OCI-LY1 (cell line): ENCODE measurements around the gene GRSF1.

Experiments used
- H2AFZ ChIP-seq: fragments of 200-600 bp; sonication (generic), shearing (Covaris generic); 2 replicates; pipeline ENCODE4 v1.6.0; 2014; ENCODE audit warnings: antibody characterized with exemption, mild to moderate bottlenecking, low read length
- H3F3A ChIP-seq: fragments of 200-600 bp; sonication (generic), shearing (Covaris generic); 2 replicates; pipeline ENCODE4 v1.6.0; 2014; ENCODE audit warnings: mild to moderate bottlenecking, antibody characterized with exemption, low read length, moderate library complexity; ENCODE audit not compliant: insufficient read depth
- H3K27ac ChIP-seq: fragments of 200-600 bp; sonication (generic); 2 replicates; pipeline ENCODE4 v1.5.1; 2014; ENCODE audit warnings: low read length, mixed run types, mild to moderate bottlenecking, low read depth; ENCODE audit not compliant: poor library complexity, severe bottlenecking
- H3K27me3 ChIP-seq: fragments of 200-600 bp; sonication (generic); 2 replicates; pipeline ENCODE4 v1.6.0; 2014; ENCODE audit warnings: antibody characterized with exemption, mild to moderate bottlenecking, low read length, moderate library complexity; ENCODE audit not compliant: insufficient read depth
- H3K36me3 ChIP-seq: fragments of 200-600 bp; sonication (generic); 2 replicates; pipeline ENCODE4 v1.6.1; 2014; ENCODE audit warnings: mild to moderate bottlenecking, antibody characterized with exemption, low read length, moderate library complexity, mixed read lengths; ENCODE audit not compliant: insufficient read depth
- H3K4me1 ChIP-seq: fragments of 200-600 bp; sonication (generic); 2 replicates; pipeline ENCODE4 v1.5.1; 2014; ENCODE audit warnings: mild to moderate bottlenecking, low read length, moderate library complexity; ENCODE audit not compliant: insufficient read depth, severe bottlenecking
- H3K4me2 ChIP-seq: fragments of 200-600 bp; sonication (generic), shearing (Covaris generic); 2 replicates; pipeline ENCODE4 v1.6.1; 2014; ENCODE audit warnings: low read length
- H3K4me3 ChIP-seq: fragments of 200-600 bp; sonication (generic); 2 replicates; pipeline ENCODE4 v1.5.1; 2014; ENCODE audit warnings: low read length, low read depth, mild to moderate bottlenecking, mixed read lengths; ENCODE audit not compliant: poor library complexity, severe bottlenecking
- H3K79me2 ChIP-seq: fragments of 200-600 bp; shearing (Covaris generic); 2 replicates; pipeline ENCODE4 v1.6.1; 2016; ENCODE audit warnings: mixed run types, low read length, mixed read lengths; ENCODE audit not compliant: insufficient read depth
- H3K9ac ChIP-seq: fragments of 200-600 bp; sonication (generic), shearing (Covaris generic); 2 replicates; pipeline ENCODE4 v1.6.1; 2014; ENCODE audit warnings: mild to moderate bottlenecking, low read length, mixed read lengths
- H3K9me2 ChIP-seq: fragments of 200-600 bp; sonication (generic), shearing (Covaris generic); 2 replicates; pipeline ENCODE4 v1.6.1; 2014; ENCODE audit warnings: low read depth, mild to moderate bottlenecking, low read length, mixed read lengths
- H3K9me3 ChIP-seq: fragments of 200-600 bp; shearing (Covaris generic); 2 replicates; pipeline ENCODE4 v1.6.1; 2014; ENCODE audit warnings: low read length, mixed read lengths
- H4K20me1 ChIP-seq: fragments of 200-600 bp; sonication (generic), shearing (Covaris generic); 2 replicates; pipeline ENCODE4 v1.6.0; 2016; ENCODE audit warnings: mild to moderate bottlenecking, low read length; ENCODE audit not compliant: insufficient read depth
- EZH2 ChIP-seq: fragments of 200-600 bp; sonication (generic), shearing (Covaris generic); IDR thresholded peaks from 2 replicates; pipeline ENCODE4 v1.8.0; 2017; ENCODE audit warnings: borderline replicate concordance, mixed run types, mild to moderate bottlenecking, antibody characterized with exemption, low read length, moderate library complexity, mixed read lengths
- TF ChIP-seq, protein P1 (sequence below): fragments of 200-600 bp; sonication (generic), shearing (Covaris generic); IDR thresholded peaks from 2 replicates; pipeline ENCODE4 v1.5.1; 2017; ENCODE audit warnings: mild to moderate bottlenecking, antibody characterized with exemption, low read length, moderate library complexity, mixed read lengths

Gene GRSF1

DNA sequence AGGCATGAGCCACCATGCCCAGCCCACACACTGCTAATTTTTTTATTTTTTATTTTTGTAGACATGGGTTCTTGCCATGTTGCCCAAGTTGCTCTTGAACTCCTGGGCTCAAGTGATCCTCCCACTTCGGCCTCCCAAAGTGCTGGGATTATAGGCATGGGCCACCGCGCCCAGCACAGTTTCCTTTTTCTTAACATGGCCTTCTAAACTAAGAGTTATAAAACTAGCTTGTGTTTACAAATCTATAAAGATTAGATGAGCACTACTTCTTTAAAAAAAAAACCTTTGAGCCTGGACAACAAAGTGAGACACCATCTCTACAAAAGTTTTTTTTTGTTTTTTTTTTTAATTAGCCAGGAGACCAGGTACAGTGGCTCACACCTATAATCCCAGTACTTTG lies 10.7 kb downstream of the GRSF1 start:
- Histone ChIP-seq H3K9me2 (no peaks in the 10 kb centered on the region), H3K4me1 (no peaks in the 10 kb centered on the region), H3K27ac (no peak overlapping the region), H3K4me3 (no peak overlapping the region), H2AFZ (no peak overlapping the region), H3K27me3 (no peaks in the 10 kb centered on the region), H3K4me2 (no peak overlapping the region), H3K36me3 (peaks cover 96% of the 10 kb centered on the region), H4K20me1 (no peaks in the 10 kb centered on the region), H3K9ac (no peak overlapping the region), H3K9me3 (no peaks in the 10 kb centered on the region), H3K79me2 (no peaks in the 10 kb centered on the region), H3F3A (no peaks in the 10 kb centered on the region)
- TF ChIP-seq, protein P1, sequence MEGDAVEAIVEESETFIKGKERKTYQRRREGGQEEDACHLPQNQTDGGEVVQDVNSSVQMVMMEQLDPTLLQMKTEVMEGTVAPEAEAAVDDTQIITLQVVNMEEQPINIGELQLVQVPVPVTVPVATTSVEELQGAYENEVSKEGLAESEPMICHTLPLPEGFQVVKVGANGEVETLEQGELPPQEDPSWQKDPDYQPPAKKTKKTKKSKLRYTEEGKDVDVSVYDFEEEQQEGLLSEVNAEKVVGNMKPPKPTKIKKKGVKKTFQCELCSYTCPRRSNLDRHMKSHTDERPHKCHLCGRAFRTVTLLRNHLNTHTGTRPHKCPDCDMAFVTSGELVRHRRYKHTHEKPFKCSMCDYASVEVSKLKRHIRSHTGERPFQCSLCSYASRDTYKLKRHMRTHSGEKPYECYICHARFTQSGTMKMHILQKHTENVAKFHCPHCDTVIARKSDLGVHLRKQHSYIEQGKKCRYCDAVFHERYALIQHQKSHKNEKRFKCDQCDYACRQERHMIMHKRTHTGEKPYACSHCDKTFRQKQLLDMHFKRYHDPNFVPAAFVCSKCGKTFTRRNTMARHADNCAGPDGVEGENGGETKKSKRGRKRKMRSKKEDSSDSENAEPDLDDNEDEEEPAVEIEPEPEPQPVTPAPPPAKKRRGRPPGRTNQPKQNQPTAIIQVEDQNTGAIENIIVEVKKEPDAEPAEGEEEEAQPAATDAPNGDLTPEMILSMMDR = no peak
- no peak for TF ChIP-seq EZH2

DNA sequence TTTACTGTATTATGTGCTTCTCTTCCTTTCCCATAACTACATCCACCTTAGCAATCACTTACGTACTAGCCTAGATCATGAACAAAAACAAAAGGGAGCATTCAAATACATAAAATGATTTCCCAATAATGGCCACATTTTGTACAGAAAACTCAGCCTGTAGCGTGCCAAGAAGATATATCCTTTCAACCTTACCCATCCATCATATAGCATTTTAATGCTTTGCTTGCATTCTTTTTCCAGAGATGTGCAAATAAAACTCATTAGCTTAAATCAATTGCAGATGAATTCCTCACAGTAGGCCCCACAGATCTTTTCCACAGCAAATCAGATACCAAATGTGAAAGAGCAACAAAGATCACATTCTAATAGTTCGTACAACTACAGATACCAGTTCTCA lies 20.8 kb downstream of the GRSF1 start:
- H3K4me3 ChIP-seq = no peak overlapping the region
- H3K9me2 ChIP-seq = no peaks in the 10 kb centered on the region
- no peaks in the 10 kb centered on the region for H3K27me3 ChIP-seq
- TF ChIP-seq, protein P1 = no peak
- no peak for TF ChIP-seq EZH2
- H3K9me3 ChIP-seq = no peaks in the 10 kb centered on the region
- H4K20me1 ChIP-seq = no peaks in the 10 kb centered on the region
- H3K36me3 ChIP-seq = peaks cover 52% of the 10 kb centered on the region
- H3K9ac ChIP-seq = no peak overlapping the region
- H3F3A ChIP-seq = 0 out of 2 replicates have a peak, but pooled peaks cover 2% of the 10 kb centered on the region
- H2AFZ ChIP-seq = no peak overlapping the region
- H3K4me2 ChIP-seq = no peak overlapping the region
- H3K27ac ChIP-seq = no peak overlapping the region
- no peaks in the 10 kb centered on the region for H3K4me1 ChIP-seq
- H3K79me2 ChIP-seq = no peaks in the 10 kb centered on the region

DNA sequence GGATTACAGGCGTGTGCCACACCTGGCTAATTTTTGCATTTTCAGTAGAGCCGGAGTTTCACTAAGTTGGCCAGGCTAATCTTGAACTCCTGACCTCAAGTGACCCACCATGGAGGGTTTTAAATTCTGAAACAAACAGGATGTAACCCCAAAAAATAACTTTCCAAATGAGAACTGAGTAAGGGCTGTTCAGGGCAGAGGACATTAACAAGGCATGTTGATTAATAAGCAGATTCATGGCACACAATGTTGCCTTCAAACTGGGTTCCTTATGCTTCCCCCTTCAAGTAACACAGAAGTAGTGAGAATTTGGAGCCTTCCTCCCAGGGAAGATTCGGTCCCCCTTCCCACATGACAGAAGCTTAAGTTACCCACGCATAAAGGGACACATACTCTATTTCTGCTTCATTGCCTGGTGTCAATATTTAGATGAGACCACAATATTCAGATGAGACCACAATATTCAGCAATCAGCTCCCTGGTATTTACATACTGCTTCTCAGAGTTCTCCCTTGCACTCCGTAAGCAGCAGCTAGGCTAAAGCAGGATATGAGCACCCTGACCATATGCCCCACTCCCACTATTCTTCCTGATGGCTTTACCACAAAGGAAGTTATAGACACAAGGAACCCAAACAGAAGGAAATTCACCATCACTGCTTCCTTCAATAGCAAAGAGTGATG lies 21.4 kb downstream of the GRSF1 start:
- Histone ChIP-seq H3K4me1 (no peaks in the 10 kb centered on the region), H3K4me3 (no peak overlapping the region), H3K27ac (no peak overlapping the region), H3K9me3 (no peaks in the 10 kb centered on the region), H3F3A (0 out of 2 replicates have a peak, but pooled peaks cover 2% of the 10 kb centered on the region), H3K79me2 (no peaks in the 10 kb centered on the region), H2AFZ (no peak overlapping the region), H3K27me3 (no peaks in the 10 kb centered on the region), H3K9ac (no peak overlapping the region), H3K4me2 (no peak overlapping the region), H3K36me3 (peaks cover 46% of the 10 kb centered on the region), H4K20me1 (no peaks in the 10 kb centered on the region), H3K9me2 (no peaks in the 10 kb centered on the region)
- TF ChIP-seq EZH2 = no peak
- TF ChIP-seq, protein P1 = no peak
